ENCODE measurements around the gene TRAF2.

TRAF2 gene

DNA sequence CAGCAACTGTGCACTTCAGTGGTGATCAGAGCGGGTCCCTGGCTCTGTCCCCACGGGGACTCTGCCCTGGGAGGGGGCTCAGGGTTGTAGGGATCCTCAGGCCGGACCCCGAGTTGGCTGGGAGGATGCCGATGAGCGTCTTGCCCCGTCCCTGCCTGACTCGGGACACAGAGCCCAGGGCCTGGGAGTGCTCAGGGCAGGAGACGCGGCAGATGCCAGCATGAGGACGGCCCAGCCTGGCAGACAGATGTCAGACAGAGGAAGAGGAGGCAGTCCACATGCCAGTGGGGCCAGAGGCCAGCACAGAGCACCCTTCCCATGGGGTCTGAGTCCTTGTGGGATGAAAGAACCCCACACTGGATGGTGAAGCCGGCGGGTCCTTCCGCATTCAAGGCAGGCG, 77.0 kb downstream of the TRAF2 start:
- Mint-ChIP-seq H3K27me3 (no peaks in the 10 kb centered on the region), H3K4me1 (peaks cover 32% of the 10 kb centered on the region), H3K9me3 (no peaks in the 10 kb centered on the region), H3K36me3 (ENCODE audit: low read depth) (no peaks in the 10 kb centered on the region), H3K27ac (no peak overlapping the region), H3K4me3 (no peak overlapping the region)
- ATAC-seq (no peak), DNase-seq (no peak)

- Mint-ChIP-seq H3K27me3 (no peaks in the 10 kb centered on the region), H3K9me3 (no peaks in the 10 kb centered on the region), H3K36me3 (ENCODE audit: low read depth) (no peaks in the 10 kb centered on the region), H3K4me1 (peaks cover 32% of the 10 kb centered on the region), H3K27ac (no peak overlapping the region), H3K4me3 (no peak overlapping the region)
- ATAC-seq (no peak), DNase-seq (no peak)
Observed at GRCh38 chr9:136963751-136964150, 77.4 kb downstream of the TRAF2 start.

- H3K9me3 Mint-ChIP-seq: no peaks in the 10 kb centered on the region
- H3K36me3 Mint-ChIP-seq (ENCODE audit: low read depth): no peaks in the 10 kb centered on the region
- H3K27me3 Mint-ChIP-seq: no peaks in the 10 kb centered on the region
- H3K4me1 Mint-ChIP-seq: peaks cover 32% of the 10 kb centered on the region
- no peak overlapping the region for H3K27ac Mint-ChIP-seq
- DNase-seq (no peak), ATAC-seq (no peak)
- no peak overlapping the region for H3K4me3 Mint-ChIP-seq
Observed at GRCh38 chr9:136964171-136964689, 77.9 kb downstream of the TRAF2 start.

- Mint-ChIP-seq H3K27me3 (no peaks in the 10 kb centered on the region), H3K4me1 (peaks cover 31% of the 10 kb centered on the region), H3K4me3 (no peak overlapping the region), H3K36me3 (ENCODE audit: low read depth) (no peaks in the 10 kb centered on the region), H3K9me3 (no peaks in the 10 kb centered on the region), H3K27ac (no peak overlapping the region)
- no peak for ATAC-seq
- DNase-seq: no peak
Observed at GRCh38 chr9:136964833-136965422, 78.6 kb downstream of the TRAF2 start.

DNA sequence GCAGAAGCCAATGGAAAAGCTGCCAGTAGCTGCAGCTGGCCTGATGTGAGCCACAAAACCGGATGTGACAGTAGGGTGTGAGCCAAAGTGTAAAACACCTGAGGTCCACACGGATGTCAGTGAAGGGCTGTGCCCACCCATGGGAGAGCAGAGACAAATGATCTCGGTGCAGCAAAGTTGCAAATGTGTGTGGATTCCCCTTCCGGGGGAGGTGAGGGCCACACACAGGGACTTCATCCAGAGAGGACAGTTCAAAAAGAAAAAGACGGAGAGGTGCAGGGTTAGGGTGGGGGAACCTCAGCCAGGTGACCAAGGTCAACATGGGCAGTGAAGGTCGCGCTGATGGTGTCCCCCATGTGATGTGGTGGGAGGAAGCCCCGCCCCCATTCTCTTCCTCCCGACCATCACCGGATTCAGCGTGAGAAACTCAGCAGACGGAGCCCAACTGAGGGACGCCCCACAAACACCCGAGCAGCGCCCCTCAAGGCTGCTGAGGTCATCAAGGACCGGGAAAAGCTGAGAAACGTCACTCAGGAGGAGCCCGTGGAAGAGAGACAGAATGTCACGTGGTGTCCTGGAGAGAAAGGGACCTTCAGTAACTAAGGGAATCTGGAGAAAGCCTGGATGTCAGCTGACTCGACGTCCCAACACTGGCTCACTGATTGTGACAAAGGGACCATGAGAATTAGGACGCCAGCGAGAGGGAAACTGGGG, 79.6 kb downstream of the TRAF2 start:
- DNase-seq (no peak), ATAC-seq (peak; percentile 21)
- H3K4me1 Mint-ChIP-seq: peaks cover 27% of the 10 kb centered on the region
- no peaks in the 10 kb centered on the region for H3K36me3 Mint-ChIP-seq (ENCODE audit: low read depth)
- H3K9me3 Mint-ChIP-seq: no peaks in the 10 kb centered on the region
- peak overlapping the region; percentile 65 for H3K4me3 Mint-ChIP-seq
- no peaks in the 10 kb centered on the region for H3K27me3 Mint-ChIP-seq
- peak overlapping the region; percentile 45 for H3K27ac Mint-ChIP-seq

- Mint-ChIP-seq H3K27ac (no peak overlapping the region), H3K27me3 (no peaks in the 10 kb centered on the region), H3K9me3 (no peaks in the 10 kb centered on the region), H3K4me3 (no peak overlapping the region), H3K36me3 (ENCODE audit: low read depth) (no peaks in the 10 kb centered on the region), H3K4me1 (peaks cover 20% of the 10 kb centered on the region)
- DNase-seq (no peak), ATAC-seq (no peak)
Observed at GRCh38 chr9:136968333-136969127, 82.2 kb downstream of the TRAF2 start.

DNA sequence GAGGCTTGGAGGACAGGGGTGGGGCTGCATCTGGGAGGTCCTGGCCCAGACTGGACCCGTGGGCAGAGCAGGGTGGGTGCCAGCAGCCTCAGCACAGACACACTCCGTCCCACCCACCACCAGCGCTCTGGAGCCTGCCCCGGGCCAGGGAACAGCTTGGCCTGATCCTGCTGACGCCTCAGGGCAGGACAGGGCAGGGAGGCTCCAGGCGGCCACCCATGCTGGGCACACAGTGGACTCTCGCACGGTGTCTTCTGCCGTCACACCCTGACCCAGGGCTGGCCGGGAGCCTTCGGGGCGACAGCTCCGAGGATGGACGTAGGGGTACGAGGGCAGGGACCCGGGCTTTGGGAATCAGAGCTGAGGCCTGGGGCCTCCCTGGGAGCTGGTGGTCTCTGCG, 82.8 kb downstream of the TRAF2 start:
- Mint-ChIP-seq H3K9me3 (no peaks in the 10 kb centered on the region), H3K4me1 (peaks cover 20% of the 10 kb centered on the region), H3K36me3 (ENCODE audit: low read depth) (no peaks in the 10 kb centered on the region), H3K27me3 (no peaks in the 10 kb centered on the region), H3K27ac (no peak overlapping the region), H3K4me3 (no peak overlapping the region)
- no peak for DNase-seq
- no peak for ATAC-seq

DNA sequence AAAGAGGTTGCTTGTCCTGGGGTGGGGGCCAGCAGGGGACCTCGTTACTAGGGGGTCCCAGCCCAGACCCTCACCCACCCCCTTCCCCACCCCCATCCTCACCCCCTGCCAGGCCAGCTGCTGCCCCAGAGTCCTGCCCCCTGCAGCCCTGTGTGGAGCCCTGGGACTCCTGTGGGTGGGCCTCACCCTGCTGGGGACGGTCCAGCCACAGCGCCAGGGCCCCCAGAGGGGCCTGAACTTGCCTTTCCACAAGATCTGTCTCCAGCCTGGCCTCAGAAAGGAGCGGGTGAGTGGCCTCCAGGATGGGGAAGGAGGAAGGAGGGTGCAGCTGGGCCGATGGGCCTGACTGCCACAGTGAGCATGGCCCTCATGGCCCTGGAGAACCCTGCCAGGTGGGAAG, 83.5 kb downstream of the TRAF2 start:
- H3K9me3 Mint-ChIP-seq: no peaks in the 10 kb centered on the region
- no peak overlapping the region for H3K4me3 Mint-ChIP-seq
- no peak overlapping the region for H3K27ac Mint-ChIP-seq
- no peaks in the 10 kb centered on the region for H3K36me3 Mint-ChIP-seq (ENCODE audit: low read depth)
- ATAC-seq (no peak), DNase-seq (no peak)
- peaks cover 15% of the 10 kb centered on the region for H3K4me1 Mint-ChIP-seq
- H3K27me3 Mint-ChIP-seq: no peaks in the 10 kb centered on the region

- Mint-ChIP-seq H3K4me1 (peaks cover 18% of the 10 kb centered on the region), H3K27ac (no peak overlapping the region), H3K4me3 (no peak overlapping the region), H3K27me3 (no peaks in the 10 kb centered on the region), H3K36me3 (ENCODE audit: low read depth) (no peaks in the 10 kb centered on the region), H3K9me3 (no peaks in the 10 kb centered on the region)
- DNase-seq: no peak
- ATAC-seq: no peak
Observed at GRCh38 chr9:136970361-136970760, 84.0 kb downstream of the TRAF2 start.

- Mint-ChIP-seq H3K36me3 (ENCODE audit: low read depth) (no peaks in the 10 kb centered on the region), H3K4me3 (no peak overlapping the region), H3K9me3 (no peaks in the 10 kb centered on the region), H3K4me1 (peaks cover 15% of the 10 kb centered on the region), H3K27me3 (peaks cover 2% of the 10 kb centered on the region), H3K27ac (no peak overlapping the region)
- ATAC-seq (no peak), DNase-seq (no peak)
Observed at GRCh38 chr9:136971746-136972145, 85.4 kb downstream of the TRAF2 start.

DNA sequence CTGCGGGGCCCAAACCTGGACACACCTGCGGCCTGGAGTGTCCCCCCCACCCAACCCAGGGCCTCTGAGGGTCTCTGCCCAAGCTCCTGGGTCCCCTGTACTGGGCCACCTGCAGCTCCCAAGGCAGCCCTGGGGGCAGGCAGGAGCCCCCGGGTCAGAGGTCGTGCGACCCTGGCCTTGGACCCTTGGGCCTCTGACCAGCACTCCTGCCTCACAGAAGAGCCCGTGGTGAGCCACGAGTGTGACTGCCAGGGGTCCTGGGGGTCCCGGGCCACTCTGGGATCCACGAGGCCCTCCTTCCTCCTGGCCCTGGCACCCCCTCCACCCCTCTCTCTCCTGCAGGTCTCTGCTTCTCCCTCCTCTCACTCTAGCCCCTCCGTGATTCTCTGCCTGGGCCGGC, 86.0 kb downstream of the TRAF2 start:
- H3K36me3 Mint-ChIP-seq (ENCODE audit: low read depth): no peaks in the 10 kb centered on the region
- DNase-seq (no peak), ATAC-seq (no peak)
- H3K4me1 Mint-ChIP-seq: peaks cover 15% of the 10 kb centered on the region
- H3K4me3 Mint-ChIP-seq: no peak overlapping the region
- no peaks in the 10 kb centered on the region for H3K9me3 Mint-ChIP-seq
- H3K27ac Mint-ChIP-seq: no peak overlapping the region
- peaks cover 2% of the 10 kb centered on the region for H3K27me3 Mint-ChIP-seq

DNA sequence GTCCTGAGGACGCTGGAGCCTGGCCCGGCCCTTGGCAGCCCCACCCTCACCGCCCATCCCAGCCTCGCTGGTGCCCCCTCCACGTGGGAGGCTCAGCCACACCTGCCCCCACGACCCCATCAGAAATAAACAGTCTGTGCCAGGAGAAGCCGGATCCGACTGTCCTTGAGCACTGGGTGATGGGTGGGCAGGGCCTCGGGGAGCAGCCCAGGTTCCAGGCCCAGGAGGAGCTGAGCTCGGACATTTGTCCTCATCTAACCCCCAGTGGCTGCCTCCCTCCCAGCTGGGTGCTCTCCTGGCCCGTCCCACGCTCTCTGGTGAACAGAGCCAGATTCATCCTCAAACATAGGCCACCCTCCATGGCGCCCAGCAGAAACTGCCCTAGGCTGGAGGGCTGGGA, 86.4 kb downstream of the TRAF2 start:
- DNase-seq (no peak), ATAC-seq (no peak)
- Mint-ChIP-seq H3K27me3 (peaks cover 2% of the 10 kb centered on the region), H3K4me1 (peaks cover 15% of the 10 kb centered on the region), H3K36me3 (ENCODE audit: low read depth) (no peaks in the 10 kb centered on the region), H3K27ac (no peak overlapping the region), H3K4me3 (no peak overlapping the region), H3K9me3 (no peaks in the 10 kb centered on the region)

- DNase-seq: no peak
- peaks cover 15% of the 10 kb centered on the region for H3K4me1 Mint-ChIP-seq
- H3K9me3 Mint-ChIP-seq: no peaks in the 10 kb centered on the region
- H3K36me3 Mint-ChIP-seq (ENCODE audit: low read depth): no peaks in the 10 kb centered on the region
- peaks cover 2% of the 10 kb centered on the region for H3K27me3 Mint-ChIP-seq
- ATAC-seq: no peak
- no peak overlapping the region for H3K27ac Mint-ChIP-seq
- no peak overlapping the region for H3K4me3 Mint-ChIP-seq
Observed at GRCh38 chr9:136973618-136974617, 87.6 kb downstream of the TRAF2 start.
